HG02678 (cell line): ENCODE results near the gene COL17A1.

Experiments
- ATAC-seq: cut with Tn5 transposase; IDR thresholded peaks from one replicate; pipeline ENCODE4 v1.9.1; 2021; ENCODE audit warnings: mild to moderate bottlenecking, moderate library complexity; ENCODE audit not compliant: unreplicated experiment

The COL17A1 gene

GRCh38 chr10:104034401-104035193, 51.1 kb downstream of the COL17A1 start:
- no peak for ATAC-seq

GRCh38 chr10:104033966-104034365, 51.7 kb downstream of the COL17A1 start:
- no peak for ATAC-seq

GRCh38 chr10:104033401-104033930, 52.2 kb downstream of the COL17A1 start:
- ATAC-seq: no peak

GRCh38 chr10:104032144-104032775, 53.4 kb downstream of the COL17A1 start:
- ATAC-seq: no peak

GRCh38 chr10:104031631-104032030, 54.0 kb downstream of the COL17A1 start:
- ATAC-seq: no peak

- no peak for ATAC-seq
These were observed 56.2 kb downstream of the COL17A1 start for GRCh38 chr10:104029521-104029860.

- no peak for ATAC-seq
These were observed 56.7 kb downstream of the COL17A1 start for GRCh38 chr10:104028823-104029520.

GRCh38 chr10:104028146-104028545, 57.5 kb downstream of the COL17A1 start:
- no peak for ATAC-seq

DNA sequence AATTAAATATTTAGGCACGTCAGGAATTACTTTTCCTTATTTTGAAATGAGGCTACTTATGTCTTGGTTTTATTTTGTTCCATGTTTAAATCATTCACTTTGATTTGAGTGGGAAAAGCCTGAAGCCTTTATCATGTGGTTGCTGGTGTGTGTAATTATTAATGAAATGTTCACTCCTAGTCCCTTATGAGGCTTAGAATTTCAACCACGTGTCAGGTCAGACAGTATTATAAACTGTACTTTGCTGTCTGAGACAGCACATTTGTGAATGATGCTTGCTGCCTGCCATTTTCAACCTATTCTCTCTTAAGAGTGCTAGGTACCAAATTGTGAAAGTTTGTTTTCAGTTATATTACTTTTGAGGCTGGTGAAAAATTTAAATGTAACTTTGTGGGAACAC, 58.9 kb downstream of the COL17A1 start:
- ATAC-seq: no peak

- ATAC-seq: no peak
These were observed 60.2 kb downstream of the COL17A1 start for GRCh38 chr10:104025524-104025923.

DNA sequence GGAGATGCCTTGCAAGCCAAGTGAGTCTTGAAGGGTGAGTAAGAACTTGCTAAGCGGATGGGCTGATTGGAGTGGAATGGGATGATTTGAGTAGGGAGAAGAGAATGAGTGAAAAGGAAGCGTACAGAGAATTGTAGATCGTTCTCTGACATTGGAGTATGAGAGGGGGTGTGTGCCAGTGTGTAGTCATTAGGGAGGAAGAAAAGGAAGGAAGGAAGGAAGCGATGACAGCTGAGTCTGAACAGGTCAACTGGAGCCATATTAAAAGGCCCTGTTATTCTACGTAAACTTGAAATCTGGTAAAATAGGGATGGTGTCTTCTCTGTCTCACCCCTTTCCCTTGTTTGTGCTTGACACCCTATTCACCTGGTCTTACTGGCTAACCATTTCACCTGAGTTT, 63.7 kb downstream of the COL17A1 start:
- no peak for ATAC-seq

- no peak for ATAC-seq
These were observed 64.4 kb downstream of the COL17A1 start for GRCh38 chr10:104021246-104021645.

DNA sequence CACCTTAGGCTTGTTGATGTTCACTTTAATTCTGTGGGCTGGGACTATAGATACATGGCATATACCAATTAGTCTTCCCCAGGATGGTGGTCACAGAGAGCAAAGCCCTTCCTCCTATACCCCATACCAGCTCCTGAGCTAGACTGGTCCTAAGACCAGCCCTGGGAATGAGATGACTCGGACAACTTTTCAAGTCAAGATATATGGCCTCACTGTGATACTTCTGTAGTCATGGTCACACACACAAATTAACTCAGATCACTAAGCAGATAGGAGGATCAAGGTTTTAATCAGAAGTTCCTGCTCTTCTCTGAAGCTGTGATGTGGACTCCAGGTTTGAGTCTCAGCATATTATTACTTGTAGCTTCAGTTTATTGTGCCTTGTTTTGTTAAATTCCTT, 65.7 kb downstream of the COL17A1 start:
- no peak for ATAC-seq

- no peak for ATAC-seq
These were observed 67.2 kb downstream of the COL17A1 start for GRCh38 chr10:104018471-104018870.

DNA sequence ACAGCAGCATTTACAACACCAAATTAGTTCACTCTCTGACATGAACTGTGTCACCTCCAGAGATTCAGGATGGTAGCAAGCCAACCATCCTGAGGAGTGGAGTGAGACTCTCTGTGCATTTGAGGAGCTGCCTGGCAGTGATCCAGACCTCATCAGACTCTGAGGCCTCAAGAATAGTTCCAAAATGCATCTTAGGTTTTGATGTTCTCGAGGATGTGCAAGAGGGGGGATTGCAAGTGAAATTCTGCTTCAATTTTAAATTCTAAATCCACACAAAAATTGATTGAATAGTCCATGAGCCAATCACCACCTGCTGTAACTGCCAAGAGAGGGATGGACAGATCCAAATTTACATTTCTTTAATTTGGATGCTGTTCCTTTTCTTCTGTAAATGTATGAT, 69.0 kb downstream of the COL17A1 start:
- ATAC-seq: no peak

DNA sequence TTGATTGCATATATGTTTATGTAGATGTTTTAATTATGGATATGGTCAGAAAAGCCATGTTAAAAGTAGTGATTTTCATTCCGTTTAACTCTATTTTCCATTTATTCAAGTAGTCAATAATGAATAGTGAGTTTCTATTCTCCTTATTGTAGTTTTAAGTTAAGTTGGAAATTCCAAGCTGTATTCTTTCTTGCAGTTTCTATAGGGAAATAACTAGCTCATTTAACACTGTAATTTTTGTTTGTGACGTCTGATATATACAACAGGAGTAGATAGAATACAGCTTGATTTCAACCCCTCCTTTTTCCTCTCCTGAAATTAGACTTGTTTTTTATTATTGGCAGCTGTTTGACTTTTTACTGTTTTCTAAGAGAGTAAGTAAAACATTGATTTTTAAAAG, 71.5 kb downstream of the COL17A1 start:
- ATAC-seq: no peak

GRCh38 chr10:104013489-104013888, 72.2 kb downstream of the COL17A1 start:
- ATAC-seq: no peak

DNA sequence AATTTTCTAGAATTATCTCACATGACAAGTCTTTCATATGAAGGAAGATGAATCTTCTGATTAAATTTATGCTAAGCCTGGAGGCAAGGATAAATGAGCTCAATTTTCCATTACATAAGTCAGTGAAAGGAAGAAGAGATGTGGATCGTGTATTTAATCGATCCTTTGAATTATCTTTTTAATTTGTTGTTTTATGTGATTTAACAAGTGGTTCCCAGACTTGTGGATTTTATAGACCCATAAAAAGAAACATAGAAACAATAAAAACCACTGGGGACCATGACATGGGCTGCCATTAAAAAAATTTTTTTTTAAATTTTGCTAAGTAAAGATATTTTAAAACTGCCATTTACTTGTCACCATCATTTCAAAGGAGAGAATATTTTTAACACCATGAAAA, 73.8 kb downstream of the COL17A1 start:
- ATAC-seq: no peak

- ATAC-seq: no peak
These were observed 80.4 kb downstream of the COL17A1 start for GRCh38 chr10:104005172-104005863.

DNA sequence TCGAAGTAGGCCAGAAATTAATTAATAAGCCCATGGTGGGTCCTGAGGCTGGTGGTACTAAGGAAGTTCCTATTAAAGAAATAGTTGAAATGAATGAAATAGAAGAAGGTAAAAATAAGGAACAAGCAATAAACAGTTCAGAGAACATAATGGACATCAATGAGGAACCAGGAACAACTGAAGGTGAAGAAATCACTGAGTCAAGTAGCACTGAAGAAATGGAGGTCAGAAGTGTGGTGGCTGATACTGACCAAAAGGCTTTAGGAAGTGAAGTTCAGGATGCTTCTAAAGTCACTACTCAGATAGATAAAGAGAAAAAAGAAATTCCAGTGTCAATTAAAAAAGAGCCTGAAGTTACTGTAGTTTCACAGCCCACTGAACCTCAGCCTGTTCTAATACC, 82.8 kb downstream of the COL17A1 start:
- no peak for ATAC-seq

DNA sequence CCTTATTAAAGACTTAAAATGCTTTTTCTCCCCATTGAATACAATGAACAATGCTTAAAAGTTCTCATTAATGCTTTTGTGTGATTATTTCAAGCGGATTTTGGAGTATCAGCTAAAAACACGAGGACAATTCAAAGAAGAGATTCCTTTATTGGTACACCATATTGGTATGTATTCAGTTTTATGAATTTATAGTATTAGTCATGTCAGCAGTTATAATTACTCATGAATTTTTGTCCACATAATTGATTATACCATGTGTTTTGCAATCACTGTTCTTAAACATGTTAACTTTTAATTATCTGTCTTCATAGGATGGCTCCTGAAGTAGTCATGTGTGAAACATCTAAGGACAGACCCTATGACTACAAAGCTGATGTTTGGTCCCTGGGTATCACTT, 86.9 kb downstream of the COL17A1 start:
- ATAC-seq: no peak
